Ovary (tissue), 3 donors: ENCODE data around the gene FTO.

Experiments used
- CTCF ChIP-seq, 3 donors: fragments of 450-650 bp in 2 of 3; fragments of 200-600 bp in 1 of 3; IDR thresholded peaks; one replicate each; pipeline versions ENCODE4 v1.5.1 to v1.8.0; 2016 to 2022; ENCODE audit warnings: antibody characterized with exemption in 3 of 3, mild to moderate bottlenecking in 1 of 3
- EP300 ChIP-seq: sonication (generic); formaldehyde crosslinking; IDR thresholded peaks from one replicate; pipeline ENCODE4 v1.6.1; 2017; ENCODE audit warnings: antibody characterized with exemption
- POLR2A ChIP-seq: fragments of 450-650 bp; IDR thresholded peaks from one replicate; pipeline ENCODE4 v1.6.1; 2017; ENCODE audit warnings: antibody characterized with exemption, mild to moderate bottlenecking, moderate library complexity
- donor health status: DM: no; HTN: no; CAD: no.

- TF ChIP-seq POLR2A (no peak), CTCF (IDR thresholded peaks at IDR 0.05) (no peak), EP300 (no peak)
Measured at GRCh38 chr16:53949715-53950410, 245.9 kb downstream of the FTO start.
